Endothelial cell of umbilical vein (primary cell): Measurements from ENCODE around the gene C2CD5.

Experiments
- CTCF ChIP-seq, 2 donors: IDR thresholded peaks; 1 replicate in 1 of 2; 2 replicates in 1 of 2; pipeline ENCODE4 v1.5.1; 2011; ENCODE audit warnings: low read length in 2 of 2, mild to moderate bottlenecking in 2 of 2, moderate library complexity in 2 of 2, control low read depth in 1 of 2, inconsistent platforms in 1 of 2, low read depth in 1 of 2; ENCODE audit not compliant: insufficient read depth in 1 of 2; ENCODE audit errors: extremely low read depth in 1 of 2
- EZH2 ChIP-seq: IDR thresholded peaks from 2 replicates; pipeline ENCODE4 v1.6.1; 2012; ENCODE audit warnings: borderline replicate concordance, low read depth, mild to moderate bottlenecking, moderate library complexity, low read length, inconsistent platforms; ENCODE audit not compliant: severe bottlenecking
- FOS ChIP-seq: IDR thresholded peaks from 2 replicates; pipeline ENCODE4 v1.6.1; 2011; ENCODE audit warnings: mild to moderate bottlenecking, low read length, moderate library complexity, borderline replicate concordance; ENCODE audit not compliant: insufficient read depth
- GATA2 ChIP-seq: IDR thresholded peaks from 2 replicates; pipeline ENCODE4 v1.7.0; 2011; ENCODE audit warnings: low read depth, mild to moderate bottlenecking, moderate library complexity, mixed read lengths, low read length; ENCODE audit not compliant: insufficient read length, insufficient read depth
- MYC ChIP-seq: IDR thresholded peaks from one replicate; pipeline ENCODE4 v1.6.1; 2011; ENCODE audit warnings: mild to moderate bottlenecking, low read depth, low read length
- POLR2A ChIP-seq: IDR thresholded peaks from 2 replicates; pipeline ENCODE4 v1.6.1; 2012; ENCODE audit warnings: low read depth, mild to moderate bottlenecking, control low read depth, low read length

- TF ChIP-seq CTCF (IDR thresholded peaks at IDR 0.05; ENCODE audit: extremely low read depth in 1 of 2, insufficient read depth in 1 of 2, low read depth in 1 of 2, low read length in 2 of 2) (no peak), EZH2 (no peak), POLR2A (no peak), FOS (no peak), GATA2 (no peak), MYC (no peak)
Observed at GRCh38 chr12:22481547-22482104, 62.7 kb downstream of the C2CD5 start.
